GM21717 (cell line): ENCODE results near the gene APBB2.
"Not testable (repeated sequence)": the region's sequence is repeated elsewhere in the genome, so short reads cannot be mapped to it uniquely, and the experiment has no call there.

ENCODE experiments used
- ATAC-seq: cut with Tn5 transposase; IDR thresholded peaks from one replicate; pipeline ENCODE4 v1.9.1; 2021; ENCODE audit warnings: mild to moderate bottlenecking, moderate library complexity; ENCODE audit not compliant: unreplicated experiment

Gene APBB2

GRCh38 chr4:41160012-41160789, 54.1 kb downstream of the APBB2 start:
- no peak for ATAC-seq

- no peak for ATAC-seq
These were observed 55.6 kb downstream of the APBB2 start for GRCh38 chr4:41158756-41159155.

GRCh38 chr4:41158274-41158673, 56.1 kb downstream of the APBB2 start:
- no peak for ATAC-seq

GRCh38 chr4:41157009-41157408, 57.3 kb downstream of the APBB2 start:
- no peak for ATAC-seq

GRCh38 chr4:41156574-41156973, 57.8 kb downstream of the APBB2 start:
- no peak for ATAC-seq

GRCh38 chr4:41155194-41155830, 59.0 kb downstream of the APBB2 start:
- no peak for ATAC-seq

- ATAC-seq: no peak
These were observed 59.5 kb downstream of the APBB2 start for GRCh38 chr4:41154814-41155177.

GRCh38 chr4:41154010-41154813, 60.1 kb downstream of the APBB2 start:
- no peak for ATAC-seq

- ATAC-seq: no peak
These were observed 63.9 kb downstream of the APBB2 start for GRCh38 chr4:41150401-41150800.

GRCh38 chr4:41149568-41149967, 64.8 kb downstream of the APBB2 start:
- not testable (repeated sequence) for ATAC-seq

- no peak for ATAC-seq
These were observed 65.4 kb downstream of the APBB2 start for GRCh38 chr4:41148931-41149330.

- no peak for ATAC-seq
These were observed 66.0 kb downstream of the APBB2 start for GRCh38 chr4:41148292-41148691.

GRCh38 chr4:41147570-41147969, 66.8 kb downstream of the APBB2 start:
- not testable (repeated sequence) for ATAC-seq

GRCh38 chr4:41146716-41147506, 67.4 kb downstream of the APBB2 start:
- ATAC-seq: no peak

GRCh38 chr4:41146196-41146595, 68.1 kb downstream of the APBB2 start:
- no peak for ATAC-seq

- no peak for ATAC-seq
These were observed 68.7 kb downstream of the APBB2 start for GRCh38 chr4:41145571-41146078.

GRCh38 chr4:41144812-41145211, 69.5 kb downstream of the APBB2 start:
- ATAC-seq: no peak

GRCh38 chr4:41144040-41144379, 70.3 kb downstream of the APBB2 start:
- ATAC-seq: no peak

- ATAC-seq: no peak
These were observed 70.9 kb downstream of the APBB2 start for GRCh38 chr4:41143311-41144039.
